HG03457 (cell line): ENCODE measurements around the gene CYB5A.
A peak's percentile ranks its signal among the peaks of the same experiment; 100 is the strongest.

ENCODE experiments used
- ATAC-seq: cut with Tn5 transposase; IDR thresholded peaks from one replicate; pipeline ENCODE4 v1.9.1; 2021; ENCODE audit warnings: moderate number of reproducible peaks; ENCODE audit not compliant: unreplicated experiment

Gene CYB5A

DNA sequence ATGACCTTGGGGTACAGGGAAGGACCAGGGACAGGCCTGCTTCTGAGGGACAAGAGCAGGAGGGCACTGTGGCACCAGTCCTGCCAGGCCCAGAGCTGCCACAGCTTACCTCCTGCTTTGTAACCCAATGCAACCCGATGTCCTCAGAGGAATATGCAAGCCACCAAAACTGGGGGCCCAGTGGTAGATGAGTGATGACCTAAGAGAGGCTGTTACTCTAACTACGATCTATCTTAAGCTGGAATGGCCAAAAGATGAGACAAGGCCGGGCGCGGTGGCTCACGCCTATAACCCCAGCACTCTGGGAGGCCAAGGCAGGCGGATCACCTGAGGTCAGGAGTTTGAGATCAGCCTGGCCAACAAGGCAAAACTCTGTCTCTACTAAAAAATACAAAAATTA lies 12.8 kb downstream of the CYB5A start:
- ATAC-seq: no peak

DNA sequence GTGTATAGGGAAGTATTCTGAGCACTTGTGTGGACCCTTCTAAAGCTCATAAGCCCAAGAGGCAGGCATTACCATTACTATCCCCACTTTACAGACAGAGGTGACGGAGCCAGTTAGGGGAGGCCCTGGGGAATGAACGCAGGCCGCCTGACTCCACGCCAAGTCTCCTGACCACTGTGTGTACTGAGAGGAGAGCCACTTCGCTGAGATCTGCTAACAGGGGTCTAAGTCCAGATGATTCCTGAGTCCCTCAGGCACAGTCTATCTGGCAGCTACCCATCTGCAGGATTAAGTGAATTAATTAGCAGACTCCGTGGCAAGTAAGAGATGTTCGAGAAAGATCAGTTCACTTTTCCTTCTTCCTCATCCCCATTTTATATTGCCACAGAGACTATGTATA lies 13.7 kb downstream of the CYB5A start:
- no peak for ATAC-seq

DNA sequence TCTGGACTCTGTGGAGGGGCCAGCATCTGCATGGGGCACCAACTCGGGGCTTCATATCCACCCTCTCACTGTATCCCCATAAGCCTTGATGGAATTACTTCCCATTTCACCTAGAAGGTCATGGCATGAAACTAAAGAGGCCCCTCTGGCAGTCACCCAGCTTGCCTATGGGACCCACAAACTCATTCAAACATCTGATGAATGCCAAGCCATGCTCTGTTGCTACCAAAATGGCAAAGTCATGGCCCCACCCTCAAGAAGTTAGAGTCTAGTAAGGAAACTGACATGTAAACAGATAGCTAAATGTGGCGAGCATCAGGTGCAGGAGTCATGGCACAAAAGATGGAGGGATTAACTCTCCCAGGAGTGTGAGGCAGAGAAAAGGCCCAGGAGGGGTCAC lies 14.5 kb downstream of the CYB5A start:
- no peak for ATAC-seq

- ATAC-seq: no peak
Measured at GRCh38 chr18:74276609-74277008, 15.2 kb downstream of the CYB5A start.

DNA sequence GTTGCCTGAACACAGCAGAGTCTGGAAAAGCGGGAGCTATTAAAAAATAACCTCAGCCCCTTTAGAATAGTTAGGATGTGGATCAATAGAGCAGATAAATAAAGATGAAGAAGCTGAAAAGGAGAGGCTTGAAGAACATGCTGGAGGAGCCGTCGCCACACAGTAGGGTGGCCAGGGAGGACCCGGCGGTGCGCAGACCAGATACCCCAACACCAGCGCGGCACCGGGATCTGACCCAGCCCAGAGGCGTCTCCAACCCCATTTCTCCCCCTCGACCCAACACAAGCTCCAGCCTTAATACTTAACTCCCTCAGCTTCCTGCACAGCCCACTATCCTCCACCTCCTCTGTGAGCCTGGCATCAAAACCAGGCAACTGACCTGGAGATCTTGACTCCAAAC lies 16.0 kb downstream of the CYB5A start:
- no peak for ATAC-seq

GRCh38 chr18:74274700-74275099 lies 17.1 kb downstream of the CYB5A start:
- no peak for ATAC-seq

DNA sequence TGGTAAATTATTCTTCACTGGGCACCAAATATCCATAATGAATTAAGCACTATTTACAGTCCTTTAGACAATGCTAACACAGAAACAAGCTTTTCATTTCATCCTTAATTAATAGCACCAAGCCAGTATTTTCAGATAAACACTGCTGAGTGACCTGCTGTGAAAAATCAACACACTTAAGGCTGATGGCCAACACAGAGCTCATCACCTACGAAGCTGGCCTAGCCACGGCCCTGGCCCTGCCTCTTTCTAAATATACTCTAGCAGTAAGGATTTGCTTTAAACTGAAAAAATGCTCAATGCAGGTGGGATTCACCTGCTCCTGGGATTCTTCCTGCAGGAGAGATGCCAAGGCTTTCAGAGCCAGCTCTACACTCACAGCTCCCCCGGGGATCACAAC lies 18.4 kb downstream of the CYB5A start:
- no peak for ATAC-seq

DNA sequence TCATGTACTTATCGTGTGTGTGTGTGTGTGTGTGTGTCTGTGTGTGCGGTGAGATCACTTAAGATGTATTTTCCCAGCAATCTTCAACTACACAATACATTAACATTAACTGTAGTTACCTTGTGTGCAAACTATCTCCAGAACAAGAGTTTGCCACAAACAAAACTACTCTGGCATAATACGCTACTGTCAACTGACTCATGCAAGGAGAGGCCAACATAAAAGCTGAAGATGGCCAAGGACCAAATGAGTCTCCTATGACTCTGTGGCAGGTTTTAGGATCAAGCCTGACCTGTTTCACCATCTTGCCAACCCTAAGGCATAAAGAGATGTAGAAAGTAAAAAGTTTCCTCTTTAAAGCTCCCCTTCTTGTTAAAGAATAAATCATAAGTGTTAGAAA lies 20.1 kb downstream of the CYB5A start:
- ATAC-seq: no peak

DNA sequence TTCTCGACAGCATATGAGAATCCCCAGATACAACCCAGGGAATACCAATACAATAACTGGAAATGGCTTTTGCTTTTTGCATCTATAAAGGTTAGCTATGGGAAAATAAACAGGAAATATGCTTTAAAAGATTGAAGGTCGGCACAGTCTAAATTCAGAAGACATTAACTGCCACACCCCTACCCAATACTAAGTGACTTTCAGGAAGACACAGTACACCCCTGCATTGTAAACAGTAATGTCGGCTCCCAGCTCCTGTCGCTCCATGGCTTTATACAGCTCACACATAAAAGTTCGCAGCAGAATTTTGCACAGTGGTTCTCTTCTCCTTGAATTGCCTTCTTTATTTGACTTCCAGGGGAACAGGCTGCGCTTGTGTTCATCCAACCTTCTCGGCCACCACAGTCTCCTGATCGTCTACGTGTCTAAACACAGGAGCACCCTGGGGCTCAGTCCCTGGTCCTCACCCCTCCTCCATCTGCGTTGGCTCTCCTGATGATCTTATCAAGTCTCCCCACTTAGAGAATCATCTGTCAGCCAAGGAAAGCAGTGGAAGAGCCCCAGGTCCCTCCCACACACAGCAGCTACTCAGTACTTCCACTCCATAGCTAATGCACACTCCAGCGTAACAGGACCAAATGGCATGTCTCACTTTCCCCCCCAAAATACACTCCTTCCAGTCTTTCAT lies 22.7 kb downstream of the CYB5A start:
- ATAC-seq: no peak

GRCh38 chr18:74268175-74268574 lies 23.6 kb downstream of the CYB5A start:
- ATAC-seq: no peak

DNA sequence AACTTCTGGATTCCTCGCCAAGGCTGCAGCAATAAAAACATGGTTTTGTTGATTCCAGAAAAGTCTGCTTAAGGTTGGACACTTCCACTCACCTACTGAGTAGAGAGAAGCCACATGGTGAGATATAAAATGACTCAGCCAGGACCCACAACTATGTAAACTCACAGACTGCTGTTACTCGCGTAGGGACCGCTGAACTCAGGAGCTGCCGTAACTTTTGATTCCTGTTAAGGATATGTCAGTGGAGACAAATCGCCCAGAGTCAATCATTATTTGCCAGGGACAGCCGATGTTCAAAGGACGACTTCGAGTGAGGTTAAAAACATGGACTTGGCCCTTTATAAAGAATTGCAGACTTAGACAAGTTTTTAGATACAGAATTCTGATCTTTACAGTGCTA lies 25.6 kb downstream of the CYB5A start:
- ATAC-seq: no peak

GRCh38 chr18:74265546-74266098 lies 26.1 kb downstream of the CYB5A start:
- no peak for ATAC-seq

DNA sequence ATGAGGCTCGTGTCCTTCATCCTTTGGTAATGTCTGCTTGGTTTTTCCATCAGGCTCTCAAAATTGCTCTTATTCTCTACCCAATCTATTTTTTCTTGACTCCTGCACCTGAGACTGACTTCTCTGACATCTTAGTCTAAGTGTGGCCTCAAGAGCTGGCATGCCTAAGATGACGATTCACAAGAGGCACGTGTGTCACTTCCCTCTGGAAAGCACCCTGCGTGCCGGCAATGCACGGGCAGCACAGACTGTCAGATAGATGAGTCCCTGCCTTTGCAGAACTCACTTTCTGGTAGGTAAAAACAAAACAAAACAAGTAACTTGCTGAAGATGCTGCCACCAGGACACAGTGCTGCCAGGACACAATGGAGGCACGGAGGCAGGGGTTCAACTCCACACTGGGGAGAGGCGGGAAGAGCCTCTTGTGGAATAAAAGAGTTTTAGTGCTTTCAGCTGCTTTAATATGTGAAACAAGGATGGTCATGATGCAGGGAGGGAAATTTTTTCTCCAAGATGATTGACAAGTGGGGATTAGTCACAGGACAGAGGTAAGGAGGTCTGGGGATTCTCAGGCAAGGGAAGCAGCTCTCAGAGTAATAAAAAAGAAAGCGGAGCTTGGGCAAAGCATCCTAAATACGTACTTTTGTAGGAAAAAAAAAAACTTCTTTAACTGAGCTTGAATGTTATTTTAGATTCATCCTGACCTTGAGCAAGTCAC lies 27.3 kb downstream of the CYB5A start:
- peak; percentile 95 for ATAC-seq

DNA sequence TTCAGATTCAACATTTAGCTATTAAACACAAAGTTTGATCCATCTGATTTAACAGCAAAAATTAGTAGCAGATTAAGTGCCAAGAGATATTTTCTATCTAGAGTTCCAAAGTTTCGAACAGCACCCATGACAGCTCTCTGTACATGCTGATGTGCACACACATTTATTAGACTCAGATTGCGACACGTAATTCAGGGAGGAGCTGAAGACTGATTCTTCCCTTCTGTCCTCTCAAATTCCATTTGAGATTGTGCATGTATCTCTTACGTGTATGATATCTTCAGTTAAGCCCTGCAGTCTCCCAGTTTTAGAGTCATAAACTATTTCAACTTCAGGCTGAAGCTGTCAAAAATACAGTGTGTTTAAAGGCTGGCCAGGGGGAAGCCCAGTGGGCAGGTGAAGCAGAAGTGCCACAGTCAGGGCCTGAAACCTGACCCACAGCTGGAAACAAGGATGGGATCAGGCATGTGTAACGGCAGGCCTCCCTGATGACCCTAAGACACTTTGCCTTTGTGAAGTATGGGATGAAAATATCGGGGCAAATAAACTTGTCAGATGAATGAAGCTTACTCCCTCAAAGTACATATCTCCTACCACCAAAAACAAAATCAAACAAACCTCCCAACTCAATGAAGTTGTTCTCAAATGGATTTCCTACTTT lies 30.6 kb downstream of the CYB5A start:
- ATAC-seq: no peak

DNA sequence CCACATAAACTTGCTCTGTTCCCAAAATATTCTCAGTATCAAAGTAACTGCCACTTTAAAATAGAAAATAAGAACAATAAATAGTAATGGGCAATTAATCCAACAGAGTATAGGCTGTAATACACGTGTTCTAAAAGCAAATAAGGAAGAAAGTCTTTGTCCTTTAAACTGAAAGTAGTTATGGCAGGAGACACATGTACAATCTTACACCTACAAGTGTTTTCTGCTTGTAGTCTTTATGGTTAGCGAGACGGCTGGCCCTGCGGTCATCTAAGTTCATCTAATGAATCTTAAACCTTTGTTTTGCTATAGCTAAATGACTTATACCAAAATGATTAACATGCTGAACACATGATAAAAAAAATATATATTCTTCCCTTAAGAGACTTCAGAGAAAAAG lies 32.4 kb downstream of the CYB5A start:
- no peak for ATAC-seq

- ATAC-seq: no peak
Measured at GRCh38 chr18:74257083-74257482, 34.7 kb downstream of the CYB5A start.

GRCh38 chr18:74256190-74256589 lies 35.6 kb downstream of the CYB5A start:
- ATAC-seq: no peak

GRCh38 chr18:74255131-74255616 lies 36.6 kb downstream of the CYB5A start:
- no peak for ATAC-seq

- ATAC-seq: no peak
Measured at GRCh38 chr18:74252039-74252395, 39.7 kb downstream of the CYB5A start.

- ATAC-seq: no peak
Measured at GRCh38 chr18:74251297-74252038, 40.3 kb downstream of the CYB5A start.

GRCh38 chr18:74250131-74250530 lies 41.6 kb downstream of the CYB5A start:
- ATAC-seq: no peak
